CD4-positive, alpha-beta T cell (primary cell): ENCODE data around the gene MYO19. TPM values are rescaled to one million over a fixed set of nuclear protein-coding genes. Genes with fewer than 3 reads are reported as not detected.

ENCODE experiments used
- ATAC-seq: fragments of 200-7000 bp; cut with Tn5 transposase; one replicate; pipeline ENCODE4 v1.10.0; 2022; ENCODE audit warnings: mild to moderate bottlenecking; ENCODE audit not compliant: poor library complexity
- CTCF ChIA-PET: fragments of 350-600 bp; sonication (Branson Sonifier 250); formaldehyde crosslinking; loops from one replicate; lab custom pipeline; 2021; ENCODE audit warnings: antibody characterized with exemption, inconsistent platforms; lab: Charles Lee
- POLR2A ChIA-PET: fragments of 350-600 bp; sonication (Branson Sonifier 250); formaldehyde crosslinking; loops from one replicate; lab custom pipeline; 2021; ENCODE audit warnings: antibody characterized with exemption, inconsistent platforms; lab: Charles Lee
- DNase-seq, 14 experiments: peaks; one replicate each; pipeline ENCODE4 v3.0.0-alpha.2; 2013 to 2020; ENCODE audit warnings: mixed read lengths in 2 of 14
- H3K27ac ChIP-seq, 2 donors: one replicate each; pipeline versions ENCODE4 v1.5.1 to v1.7.0; 2013; ENCODE audit warnings: low read length in 2 of 2, low read depth in 1 of 2, mild to moderate bottlenecking in 1 of 2
- H3K27me3 ChIP-seq, 2 experiments: 1 replicate in 1 of 2; 2 replicates in 1 of 2; pipeline versions ENCODE4 v1.6.1 to v1.7.0; 2013; ENCODE audit warnings: low read length in 2 of 2, control low read depth in 1 of 2, mild to moderate bottlenecking in 1 of 2, moderate library complexity in 1 of 2; ENCODE audit not compliant: insufficient read depth in 2 of 2, control insufficient read depth in 1 of 2
- H3K36me3 ChIP-seq: one replicate; pipeline ENCODE4 v1.6.1; 2013; ENCODE audit warnings: low read length, control low read depth; ENCODE audit not compliant: insufficient read depth
- H3K4me1 ChIP-seq: one replicate; pipeline ENCODE4 v1.6.1; 2013; ENCODE audit warnings: low read length, control low read depth; ENCODE audit not compliant: insufficient read depth
- H3K4me3 ChIP-seq: one replicate; pipeline ENCODE4 v1.5.1; 2013; ENCODE audit warnings: mild to moderate bottlenecking, low read length, moderate library complexity
- H3K9me3 ChIP-seq, 2 experiments: 1 replicate in 1 of 2; 2 replicates in 1 of 2; pipeline versions ENCODE4 v1.6.1 to v1.7.0; 2013; ENCODE audit warnings: low read length in 2 of 2, mild to moderate bottlenecking in 2 of 2, control low read depth in 1 of 2, moderate library complexity in 1 of 2; ENCODE audit not compliant: control insufficient read depth in 1 of 2, insufficient read depth in 1 of 2
- H3K27ac Mint-ChIP-seq: one replicate; pipeline ENCODE4 v1.8.0; 2020; ENCODE audit warnings: mixed read lengths
- H3K27me3 Mint-ChIP-seq: one replicate; pipeline ENCODE4 v1.8.0; 2021; ENCODE audit warnings: mixed read lengths
- H3K36me3 Mint-ChIP-seq: one replicate; pipeline ENCODE4 v1.8.0; 2021; ENCODE audit warnings: low read depth, mixed read lengths
- H3K4me1 Mint-ChIP-seq: one replicate; pipeline ENCODE4 v1.8.0; 2021; ENCODE audit warnings: low read depth, mixed read lengths
- H3K4me3 Mint-ChIP-seq: one replicate; pipeline ENCODE4 v1.8.0; 2020; ENCODE audit warnings: mild to moderate bottlenecking, mixed read lengths
- H3K9me3 Mint-ChIP-seq: one replicate; pipeline ENCODE4 v1.8.0; 2020; ENCODE audit warnings: mixed read lengths
- intact Hi-C, 2 experiments: fragments of 100-400 bp; cut with DNase I in 1 of 2; cut with micrococcal nuclease in 1 of 2; formaldehyde crosslinking; loops; one replicate each; pipeline versions ENCODE4 v1.15.1 to v1.9.0; 2023 to 2025; cut with DNase I, micrococcal nuclease
- total RNA-seq, 174 experiments: library from RNA in 2 of 174; stranded (reverse) in 2 of 174; gene quantifications; one replicate each; pipeline ENCODE4 v1.2.3 and lab custom pipeline; 2021 to 2026
- TF ChIP-seq, protein P1 (sequence below): fragments of 200-600 bp; IDR thresholded peaks from one replicate; pipeline ENCODE4 v1.8.0; 2022; ENCODE audit warnings: antibody characterized with exemption, mild to moderate bottlenecking

Gene MYO19
- total RNA-seq, 2 experiments from 2014 or later: 64.4 to 70.5 TPM

GRCh38 chr17:36542755-36543154 lies 8.1 kb upstream of the MYO19 start:
- POLR2A ChIA-PET: no interaction called here
- peaks cover 32% of the 10 kb centered on the region for H3K4me1 Mint-ChIP-seq
- intact Hi-C loops: loop anchor here in 1 of 2 experiments (5.0 kb wide), 1 partner anchor 180 kb away; no protein-coding TSS in a partner anchor
- H3K36me3 ChIP-seq: peaks cover 8% of the 10 kb centered on the region
- no peaks in the 10 kb centered on the region for H3K9me3 ChIP-seq
- H3K4me1 ChIP-seq: peaks cover 22% of the 10 kb centered on the region
- no peak overlapping the region for H3K4me3 ChIP-seq
- H3K27me3 ChIP-seq: no peaks in the 10 kb centered on the region
- H3K27me3 Mint-ChIP-seq: no peaks in the 10 kb centered on the region
- H3K27ac ChIP-seq: no peak overlapping the region
- no peaks in the 10 kb centered on the region for H3K9me3 Mint-ChIP-seq
- peaks cover 38% of the 10 kb centered on the region for H3K36me3 Mint-ChIP-seq
- ATAC-seq: no peak
- peak overlapping the region; percentile 48 for H3K4me3 Mint-ChIP-seq
- TF ChIP-seq, protein P1, sequence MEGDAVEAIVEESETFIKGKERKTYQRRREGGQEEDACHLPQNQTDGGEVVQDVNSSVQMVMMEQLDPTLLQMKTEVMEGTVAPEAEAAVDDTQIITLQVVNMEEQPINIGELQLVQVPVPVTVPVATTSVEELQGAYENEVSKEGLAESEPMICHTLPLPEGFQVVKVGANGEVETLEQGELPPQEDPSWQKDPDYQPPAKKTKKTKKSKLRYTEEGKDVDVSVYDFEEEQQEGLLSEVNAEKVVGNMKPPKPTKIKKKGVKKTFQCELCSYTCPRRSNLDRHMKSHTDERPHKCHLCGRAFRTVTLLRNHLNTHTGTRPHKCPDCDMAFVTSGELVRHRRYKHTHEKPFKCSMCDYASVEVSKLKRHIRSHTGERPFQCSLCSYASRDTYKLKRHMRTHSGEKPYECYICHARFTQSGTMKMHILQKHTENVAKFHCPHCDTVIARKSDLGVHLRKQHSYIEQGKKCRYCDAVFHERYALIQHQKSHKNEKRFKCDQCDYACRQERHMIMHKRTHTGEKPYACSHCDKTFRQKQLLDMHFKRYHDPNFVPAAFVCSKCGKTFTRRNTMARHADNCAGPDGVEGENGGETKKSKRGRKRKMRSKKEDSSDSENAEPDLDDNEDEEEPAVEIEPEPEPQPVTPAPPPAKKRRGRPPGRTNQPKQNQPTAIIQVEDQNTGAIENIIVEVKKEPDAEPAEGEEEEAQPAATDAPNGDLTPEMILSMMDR: no peak
- no peak for DNase-seq
- peak overlapping the region; percentile 97 for H3K27ac Mint-ChIP-seq
- CTCF ChIA-PET: interaction anchor here (2.1 kb wide), 1 partner anchor 8 kb away, joined by 18 read pairs; the partner anchor contains the start of genes MYO19 and PIGW

- no peaks in the 10 kb centered on the region for H3K9me3 Mint-ChIP-seq
- Histone ChIP-seq H3K4me1 (peaks cover 24% of the 10 kb centered on the region), H3K9me3 (no peaks in the 10 kb centered on the region), H3K27ac (no peak overlapping the region), H3K4me3 (no peak overlapping the region), H3K36me3 (peaks cover 7% of the 10 kb centered on the region), H3K27me3 (no peaks in the 10 kb centered on the region)
- no peaks in the 10 kb centered on the region for H3K27me3 Mint-ChIP-seq
- H3K4me1 Mint-ChIP-seq: peaks cover 19% of the 10 kb centered on the region
- DNase-seq: no peak
- intact Hi-C loops: loop anchor here in 1 of 2 experiments (5.0 kb wide), 1 partner anchor 182 kb away; no protein-coding TSS in a partner anchor
- H3K4me3 Mint-ChIP-seq: no peak overlapping the region
- TF ChIP-seq, protein P1: no peak
- no peak for ATAC-seq
- peaks cover 24% of the 10 kb centered on the region for H3K36me3 Mint-ChIP-seq
- H3K27ac Mint-ChIP-seq: no peak overlapping the region
- CTCF ChIA-PET: no interaction called here
- POLR2A ChIA-PET: interaction anchor here (1.2 kb wide), 1 partner anchor 10 kb away, joined by 4 read pairs; no protein-coding TSS in a partner anchor
Observed at GRCh38 chr17:36540696-36541095, 6.0 kb upstream of the MYO19 start.

GRCh38 chr17:36535669-36536081 lies 1.0 kb upstream of the MYO19 start:
- Mint-ChIP-seq H3K4me3 (peak overlapping the region; percentile 93), H3K27me3 (no peaks in the 10 kb centered on the region), H3K27ac (peak overlapping the region; percentile 95), H3K9me3 (no peaks in the 10 kb centered on the region), H3K4me1 (peaks cover 25% of the 10 kb centered on the region), H3K36me3 (peaks cover 28% of the 10 kb centered on the region)
- H3K27me3 ChIP-seq: no peaks in the 10 kb centered on the region
- intact Hi-C loops: loop anchor here (1.0 kb wide), 2 partner anchors 9 to 10 kb away; partner anchors contain the start of gene GGNBP2 (in 1 of the 2)
- CTCF ChIA-PET: interaction anchor here (1.0 to 3.1 kb wide), 6 partner anchors 8 to 66 kb away, joined by 3 to 33 read pairs (median 4); partner anchors contain the start of genes GGNBP2 and MRM1
- ATAC-seq (no peak), DNase-seq (peak in 1 of 14 experiments; percentile 13)
- H3K36me3 ChIP-seq: peaks cover 12% of the 10 kb centered on the region
- peak overlapping the region; percentile 95 to 97 for H3K27ac ChIP-seq
- H3K9me3 ChIP-seq: no peaks in the 10 kb centered on the region
- peak overlapping the region; percentile 95 for H3K4me3 ChIP-seq
- H3K4me1 ChIP-seq: peaks cover 19% of the 10 kb centered on the region
- POLR2A ChIA-PET: interaction anchor here (0.6 to 3.6 kb wide), 12 partner anchors 9 to 187 kb away, joined by 3 to 145 read pairs (median 5); partner anchors contain the start of genes GGNBP2, MRM1 and ZNHIT3
- TF ChIP-seq, protein P1: no peak
